Progenitor cell of endocrine pancreas (in vitro differentiated cells): ENCODE data around the gene ADAMTSL1. TPM values are rescaled to one million over a fixed set of nuclear protein-coding genes. Genes with fewer than 3 reads are reported as not detected.

Source experiments
- DNase-seq: peaks from one replicate; pipeline ENCODE4 v3.0.0; 2021; ENCODE audit warnings: low spot score; ENCODE audit not compliant: unreplicated experiment
- H3K27ac Mint-ChIP-seq: 2 replicates; pipeline ENCODE4 v1.8.0; 2021; ENCODE audit warnings: mild to moderate bottlenecking, moderate library complexity, mixed read lengths
- H3K27me3 Mint-ChIP-seq: 2 replicates; pipeline ENCODE4 v1.8.0; 2021; ENCODE audit warnings: mixed read lengths
- H3K36me3 Mint-ChIP-seq: 2 replicates; pipeline ENCODE4 v1.8.0; 2022; ENCODE audit warnings: mixed read lengths; ENCODE audit not compliant: insufficient read depth
- H3K4me1 Mint-ChIP-seq: 2 replicates; pipeline ENCODE4 v1.8.0; 2021; ENCODE audit warnings: low read depth, mixed read lengths
- H3K4me3 Mint-ChIP-seq: 2 replicates; pipeline ENCODE4 v1.8.0; 2021; ENCODE audit warnings: low read depth, mild to moderate bottlenecking, moderate library complexity, mixed read lengths
- H3K9me3 Mint-ChIP-seq: 2 replicates; pipeline ENCODE4 v1.8.0; 2021; ENCODE audit warnings: low read depth, mixed read lengths
- total RNA-seq: library from RNA; stranded (reverse); gene quantifications from 2 replicates; pipeline ENCODE4 v1.2.1, GENCODE V29; 2021
- TF ChIP-seq, protein P1 (sequence below): fragments of 200-600 bp; sonication (generic); IDR thresholded peaks from one replicate; pipeline ENCODE4 v1.5.0; 2021; ENCODE audit warnings: antibody characterized with exemption, mild to moderate bottlenecking; ENCODE audit not compliant: unreplicated experiment

Gene ADAMTSL1
- total RNA-seq, 1 donor from 2014 or later = 2.1 TPM

DNA sequence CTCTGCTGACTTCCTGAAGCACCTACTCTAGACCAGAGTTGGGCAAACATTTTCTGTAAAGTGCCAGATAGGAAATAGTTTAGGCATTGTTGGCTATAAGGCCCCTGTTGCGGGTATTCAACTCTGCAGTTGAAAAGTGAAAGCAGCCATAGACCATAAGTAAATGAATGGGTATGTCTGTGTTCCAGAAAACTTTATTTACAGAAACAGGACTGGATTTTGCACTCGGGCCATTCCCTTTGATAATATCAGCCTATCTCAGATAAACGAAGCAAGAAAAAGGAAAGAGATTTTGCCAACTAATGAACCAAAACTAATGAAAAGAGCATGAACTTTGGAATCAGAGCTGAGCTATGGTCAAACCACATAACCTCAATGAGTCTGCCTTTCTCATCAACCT, 374.7 kb downstream of the ADAMTSL1 start:
- DNase-seq = no peak
- Mint-ChIP-seq H3K4me1 (no peaks in the 10 kb centered on the region), H3K4me3 (no peak overlapping the region), H3K27me3 (no peaks in the 10 kb centered on the region), H3K27ac (no peak overlapping the region), H3K36me3 (no peaks in the 10 kb centered on the region), H3K9me3 (no peaks in the 10 kb centered on the region)
- TF ChIP-seq, protein P1, sequence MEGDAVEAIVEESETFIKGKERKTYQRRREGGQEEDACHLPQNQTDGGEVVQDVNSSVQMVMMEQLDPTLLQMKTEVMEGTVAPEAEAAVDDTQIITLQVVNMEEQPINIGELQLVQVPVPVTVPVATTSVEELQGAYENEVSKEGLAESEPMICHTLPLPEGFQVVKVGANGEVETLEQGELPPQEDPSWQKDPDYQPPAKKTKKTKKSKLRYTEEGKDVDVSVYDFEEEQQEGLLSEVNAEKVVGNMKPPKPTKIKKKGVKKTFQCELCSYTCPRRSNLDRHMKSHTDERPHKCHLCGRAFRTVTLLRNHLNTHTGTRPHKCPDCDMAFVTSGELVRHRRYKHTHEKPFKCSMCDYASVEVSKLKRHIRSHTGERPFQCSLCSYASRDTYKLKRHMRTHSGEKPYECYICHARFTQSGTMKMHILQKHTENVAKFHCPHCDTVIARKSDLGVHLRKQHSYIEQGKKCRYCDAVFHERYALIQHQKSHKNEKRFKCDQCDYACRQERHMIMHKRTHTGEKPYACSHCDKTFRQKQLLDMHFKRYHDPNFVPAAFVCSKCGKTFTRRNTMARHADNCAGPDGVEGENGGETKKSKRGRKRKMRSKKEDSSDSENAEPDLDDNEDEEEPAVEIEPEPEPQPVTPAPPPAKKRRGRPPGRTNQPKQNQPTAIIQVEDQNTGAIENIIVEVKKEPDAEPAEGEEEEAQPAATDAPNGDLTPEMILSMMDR = no peak

DNA sequence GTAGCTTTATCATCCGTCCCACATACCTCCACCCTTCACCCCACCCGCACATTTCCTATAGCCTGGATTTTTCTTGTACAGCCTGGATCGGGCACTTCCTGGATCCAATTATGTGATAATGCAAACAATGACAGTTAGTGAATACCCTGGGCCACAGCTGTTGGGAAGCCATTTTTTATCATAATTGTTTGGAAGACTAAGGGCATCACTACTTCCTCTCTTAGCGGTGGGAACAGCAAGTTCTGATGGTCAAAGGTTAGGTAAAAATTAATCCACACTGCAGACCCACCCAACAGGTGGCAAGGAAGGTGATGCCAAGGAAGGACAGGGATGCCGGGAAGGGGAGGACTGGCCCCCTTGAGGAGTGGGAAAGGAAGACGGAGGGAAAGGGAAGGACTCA, 375.3 kb downstream of the ADAMTSL1 start:
- no peak for DNase-seq
- Mint-ChIP-seq H3K36me3 (no peaks in the 10 kb centered on the region), H3K27me3 (no peaks in the 10 kb centered on the region), H3K9me3 (no peaks in the 10 kb centered on the region), H3K27ac (no peak overlapping the region), H3K4me1 (no peaks in the 10 kb centered on the region), H3K4me3 (no peak overlapping the region)
- TF ChIP-seq, protein P1 = no peak

DNA sequence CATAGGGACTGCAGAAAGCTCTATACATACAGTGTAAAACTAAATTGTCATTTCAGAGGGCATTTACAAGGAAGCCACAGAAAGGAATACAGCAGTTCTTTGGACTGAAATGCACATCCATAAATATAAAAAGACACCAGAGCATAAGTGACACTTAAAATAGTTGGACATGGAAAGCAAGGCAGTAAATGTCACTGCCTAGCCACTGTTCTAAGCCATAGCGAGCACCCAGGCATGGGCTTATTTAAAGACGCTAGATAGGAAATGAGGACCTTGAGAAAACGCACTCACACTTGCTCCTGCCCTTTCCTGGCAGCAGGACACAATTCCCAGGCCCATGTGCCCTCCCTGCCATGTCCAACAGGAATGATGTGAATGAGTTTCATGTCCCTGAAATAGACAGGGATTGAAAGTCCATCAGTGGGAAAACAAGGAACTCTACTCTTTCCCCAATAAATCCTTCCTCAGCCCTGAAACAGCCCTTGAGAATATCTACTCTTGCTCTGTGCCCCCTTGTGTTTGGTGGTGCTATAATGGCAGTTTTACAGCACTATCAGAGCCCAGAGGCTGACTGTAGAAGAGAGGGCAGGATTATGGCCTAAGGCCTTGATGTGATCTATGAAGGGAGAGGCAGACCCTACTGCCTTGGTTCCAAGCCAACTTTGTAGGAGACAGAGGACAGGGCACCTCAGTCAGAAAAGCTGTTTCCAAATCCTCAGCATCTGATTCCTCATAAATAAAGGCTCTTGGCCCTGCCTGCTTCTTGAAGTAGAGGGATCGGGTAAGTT, 376.1 kb downstream of the ADAMTSL1 start:
- H3K9me3 Mint-ChIP-seq = no peaks in the 10 kb centered on the region
- H3K36me3 Mint-ChIP-seq = no peaks in the 10 kb centered on the region
- TF ChIP-seq, protein P1 = no peak
- H3K27ac Mint-ChIP-seq = no peak overlapping the region
- H3K27me3 Mint-ChIP-seq = no peaks in the 10 kb centered on the region
- no peak for DNase-seq
- H3K4me1 Mint-ChIP-seq = no peaks in the 10 kb centered on the region
- no peak overlapping the region for H3K4me3 Mint-ChIP-seq

DNA sequence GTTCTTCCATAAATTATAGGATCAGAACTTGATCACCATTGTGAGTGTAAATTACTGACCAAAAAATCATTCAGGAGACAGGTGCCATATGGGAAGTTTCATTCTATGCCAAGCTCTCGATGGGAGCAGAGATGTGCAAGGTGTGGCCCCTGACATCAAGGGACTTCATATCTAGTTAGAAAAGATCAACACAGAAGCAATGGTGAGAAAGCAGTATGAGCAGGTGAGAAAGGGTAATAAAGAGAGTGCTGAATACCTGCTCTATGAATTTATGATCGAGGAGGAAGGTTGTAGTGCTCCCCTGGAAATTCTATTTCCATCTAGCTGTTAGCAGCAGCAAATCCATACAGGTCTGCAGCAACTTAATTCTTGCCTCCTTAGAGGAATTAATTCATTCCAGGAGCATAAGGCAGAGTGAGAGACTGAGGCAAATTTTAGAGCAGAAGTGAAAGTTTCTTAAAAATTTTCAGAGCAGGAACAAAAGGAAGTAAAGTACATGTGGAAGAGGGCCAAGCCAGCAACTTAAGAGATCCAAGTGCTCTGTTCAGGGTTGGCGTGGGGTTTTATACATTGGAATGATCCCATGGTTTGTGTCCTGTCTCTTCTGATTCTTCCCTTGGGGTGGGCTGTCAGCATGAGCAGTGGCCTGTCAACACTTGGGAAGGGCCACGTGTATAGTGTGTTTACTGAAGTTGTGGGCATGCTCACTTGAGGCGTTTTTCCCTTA, 377.3 kb downstream of the ADAMTSL1 start:
- TF ChIP-seq, protein P1 = no peak
- DNase-seq = no peak

DNA sequence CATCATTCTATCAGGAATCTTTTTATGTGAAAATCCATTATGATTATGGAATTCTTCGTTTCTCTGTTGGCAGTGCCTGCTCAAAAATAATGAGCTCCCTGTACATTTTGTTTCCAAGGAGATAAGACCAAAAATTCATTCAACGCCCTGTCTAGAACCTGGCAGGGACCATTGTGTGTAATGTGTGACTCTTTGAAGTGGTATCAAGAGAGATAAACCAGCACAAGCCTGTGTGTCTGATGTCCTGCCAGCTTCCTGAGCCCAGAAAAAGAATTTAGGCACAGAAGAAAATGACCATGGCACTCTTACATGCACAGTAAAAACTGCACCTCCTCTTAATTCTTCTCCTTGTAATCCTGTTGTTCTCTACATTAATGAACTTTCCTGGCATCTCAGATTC, 381.7 kb downstream of the ADAMTSL1 start:
- H3K9me3 Mint-ChIP-seq = no peaks in the 10 kb centered on the region
- TF ChIP-seq, protein P1 = no peak
- no peaks in the 10 kb centered on the region for H3K36me3 Mint-ChIP-seq
- H3K4me1 Mint-ChIP-seq = no peaks in the 10 kb centered on the region
- H3K27me3 Mint-ChIP-seq = no peaks in the 10 kb centered on the region
- no peak overlapping the region for H3K4me3 Mint-ChIP-seq
- DNase-seq = no peak
- H3K27ac Mint-ChIP-seq = no peak overlapping the region

More for the DNA sequence above, 377.3 kb downstream of the ADAMTSL1 start:
- no peaks in the 10 kb centered on the region for H3K36me3 Mint-ChIP-seq
- no peak overlapping the region for H3K27ac Mint-ChIP-seq
- H3K27me3 Mint-ChIP-seq = no peaks in the 10 kb centered on the region
- no peak overlapping the region for H3K4me3 Mint-ChIP-seq
- no peaks in the 10 kb centered on the region for H3K4me1 Mint-ChIP-seq
- H3K9me3 Mint-ChIP-seq = no peaks in the 10 kb centered on the region
